Activated naive CD8-positive, alpha-beta T cell treated with anti-CD3 and anti-CD28 coated beads for 36 hours (primary cell): Measurements from ENCODE around the gene BORCS5. TPM values are rescaled to one million over a fixed set of nuclear protein-coding genes. Genes with fewer than 3 reads are reported as not detected.

ENCODE experiments used
- total RNA-seq, 2 experiments: library from RNA; stranded (reverse); gene quantifications; one replicate each; pipeline ENCODE4 v1.2.3, GENCODE V29; 2021

The BORCS5 gene
- total RNA-seq, 2 experiments from 2014 or later: 25.5 to 25.8 TPM

Other genes starting within 250 kb of the BORCS5 start
- gene LRP6, start 90.0 kb upstream of the BORCS5 start, total RNA-seq: 1 to 10 TPM; 2.9 to 4.6 TPM
- under 1 TPM; 0.43 to 0.76 TPM for gene MANSC1, start 6.8 kb upstream of the BORCS5 start, total RNA-seq
- gene DUSP16, start 205.8 kb downstream of the BORCS5 start, total RNA-seq: 10 to 100 TPM; 21.6 to 24.4 TPM